Lower leg skin (tissue), 4 donors: ENCODE results near the gene STPG2. TPM values are rescaled to one million over a fixed set of nuclear protein-coding genes. Genes with fewer than 3 reads are reported as not detected.

Source experiments
- DNase-seq, 2 donors: peaks; one replicate each; pipeline ENCODE4 v3.0.0-alpha.2; 2019; ENCODE audit warnings: low spot score in 2 of 2
- H3K4me3 ChIP-seq: fragments of 200-600 bp; sonication (generic); 2 replicates; pipeline ENCODE4 v1.5.1; 2017; ENCODE audit warnings: mild to moderate bottlenecking, low read depth; ENCODE audit not compliant: poor library complexity, severe bottlenecking
- CTCF ChIP-seq, 3 donors: fragments of 450-650 bp; IDR thresholded peaks; one replicate each; pipeline ENCODE4 v1.5.1; 2016; ENCODE audit warnings: antibody characterized with exemption in 3 of 3, mild to moderate bottlenecking in 3 of 3, moderate library complexity in 2 of 3
- POLR2A ChIP-seq, 2 donors: fragments of 450-650 bp; IDR thresholded peaks; one replicate each; pipeline ENCODE4 v1.6.1; 2016 to 2017; ENCODE audit warnings: antibody characterized with exemption in 2 of 2, mild to moderate bottlenecking in 1 of 2, moderate library complexity in 1 of 2
- WGBS, 2 donors: methylation state at CpG; one replicate each; pipeline ENCODE4 v1.1.5; 2018; 5-methylcytosine and 5-hydroxymethylcytosine counted together
- intact Hi-C: fragments of 100-400 bp; cut with DNase I; formaldehyde crosslinking; loops from one replicate; pipeline ENCODE4 v1.15.0; 2023; ENCODE audit warnings: low total_unique reads
- total RNA-seq, 4 donors: library from RNA; depleted of rRNA; stranded (reverse); fragments of >200 nt; gene quantifications; one replicate each; pipeline ENCODE4 v1.1.0, GENCODE V29; 2016

The STPG2 gene
- total RNA-seq, 4 donors from 2014 or later: 0.21 to 0.84 (median 0.38) TPM

- 76 to 80% methylated on average over 2 of the region's 2 CpGs for WGBS, 2 donors
- DNase-seq: no peak
- intact Hi-C loops: no loop called here
- no peak overlapping the region for H3K4me3 ChIP-seq
- TF ChIP-seq POLR2A (IDR thresholded peaks at IDR 0.05): no peak
These were observed 145.1 kb downstream of the STPG2 start for GRCh38 chr4:97998203-97998602.

- WGBS, 2 donors: 85 to 90% methylated on average over 6 of the region's 6 CpGs
- TF ChIP-seq POLR2A (IDR thresholded peaks at IDR 0.05) (no peak), CTCF (IDR thresholded peaks at IDR 0.05) (no peak)
- H3K4me3 ChIP-seq: no peak overlapping the region
- intact Hi-C loops: no loop called here
- no peak for DNase-seq
These were observed 148.4 kb downstream of the STPG2 start for GRCh38 chr4:97994765-97995465.

GRCh38 chr4:97990409-97990808, 152.9 kb downstream of the STPG2 start:
- H3K4me3 ChIP-seq: no peak overlapping the region
- TF ChIP-seq CTCF (IDR thresholded peaks at IDR 0.05) (no peak), POLR2A (IDR thresholded peaks at IDR 0.05) (no peak)
- intact Hi-C loops: no loop called here
- 21 to 33% methylated on average over 1 of the region's 1 CpG for WGBS, 2 donors
- no peak for DNase-seq

- no peak for DNase-seq
- no peak for TF ChIP-seq POLR2A (IDR thresholded peaks at IDR 0.05)
- TF ChIP-seq CTCF (IDR thresholded peaks at IDR 0.05): no peak
- intact Hi-C loops: no loop called here
- 37 to 43% methylated on average over 2 of the region's 2 CpGs for WGBS, 2 donors
- H3K4me3 ChIP-seq: no peak overlapping the region
These were observed 156.1 kb downstream of the STPG2 start for GRCh38 chr4:97987019-97987648.

- no peak for DNase-seq
- TF ChIP-seq POLR2A (IDR thresholded peaks at IDR 0.05) (no peak), CTCF (IDR thresholded peaks at IDR 0.05) (no peak)
- intact Hi-C loops: no loop called here
- 78 to 85% methylated on average over 5 of the region's 5 CpGs for WGBS, 2 donors
- H3K4me3 ChIP-seq: no peak overlapping the region
These were observed 158.6 kb downstream of the STPG2 start for GRCh38 chr4:97984545-97985131.

- no peak for DNase-seq
- TF ChIP-seq POLR2A (IDR thresholded peaks at IDR 0.05): no peak
- TF ChIP-seq CTCF (IDR thresholded peaks at IDR 0.05): no peak
- intact Hi-C loops: no loop called here
- WGBS, 2 donors: 91% methylated on average over 2 of the region's 2 CpGs
- no peak overlapping the region for H3K4me3 ChIP-seq
These were observed 164.3 kb downstream of the STPG2 start for GRCh38 chr4:97978791-97979488.
